AG10803 (cell line): ENCODE data around the gene AP2M1.
A peak's percentile ranks its signal among the peaks of the same experiment; 100 is the strongest.

Source experiments
- DNase-seq: peaks from one replicate; pipeline ENCODE4 v3.0.0; 2010; ENCODE audit warnings: low read depth
- H3K4me3 ChIP-seq: 2 replicates; pipeline ENCODE4 v1.5.1; 2011; ENCODE audit warnings: mild to moderate bottlenecking, low read length, control low read depth
- TF ChIP-seq, protein P1 (sequence below): conservative IDR thresholded peaks from 2 replicates; pipeline ENCODE4 v1.5.1; 2011; ENCODE audit warnings: mild to moderate bottlenecking, low read length, control low read depth, inconsistent platforms

The AP2M1 gene

DNA sequence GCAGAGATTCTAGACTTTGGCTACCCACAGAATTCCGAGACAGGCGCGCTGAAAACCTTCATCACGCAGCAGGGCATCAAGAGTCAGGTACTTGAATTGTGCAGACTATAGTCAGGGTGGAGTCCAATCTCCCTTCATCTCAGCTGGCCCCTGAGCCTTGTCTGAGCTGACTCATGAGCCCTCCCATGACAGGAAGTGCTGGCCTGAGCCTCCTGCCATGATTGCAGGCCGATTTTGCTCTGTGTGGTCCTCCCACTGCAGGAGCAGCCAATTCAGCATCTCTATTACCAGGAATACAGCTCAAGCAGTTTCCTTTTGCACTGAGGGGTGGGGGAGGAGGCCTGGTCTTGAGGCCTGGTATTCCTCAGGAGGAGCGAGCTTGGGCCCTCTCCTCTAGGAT, 5.5 kb downstream of the AP2M1 start:
- peak; percentile 22 for DNase-seq
- no peak overlapping the region for H3K4me3 ChIP-seq
- TF ChIP-seq, protein P1, sequence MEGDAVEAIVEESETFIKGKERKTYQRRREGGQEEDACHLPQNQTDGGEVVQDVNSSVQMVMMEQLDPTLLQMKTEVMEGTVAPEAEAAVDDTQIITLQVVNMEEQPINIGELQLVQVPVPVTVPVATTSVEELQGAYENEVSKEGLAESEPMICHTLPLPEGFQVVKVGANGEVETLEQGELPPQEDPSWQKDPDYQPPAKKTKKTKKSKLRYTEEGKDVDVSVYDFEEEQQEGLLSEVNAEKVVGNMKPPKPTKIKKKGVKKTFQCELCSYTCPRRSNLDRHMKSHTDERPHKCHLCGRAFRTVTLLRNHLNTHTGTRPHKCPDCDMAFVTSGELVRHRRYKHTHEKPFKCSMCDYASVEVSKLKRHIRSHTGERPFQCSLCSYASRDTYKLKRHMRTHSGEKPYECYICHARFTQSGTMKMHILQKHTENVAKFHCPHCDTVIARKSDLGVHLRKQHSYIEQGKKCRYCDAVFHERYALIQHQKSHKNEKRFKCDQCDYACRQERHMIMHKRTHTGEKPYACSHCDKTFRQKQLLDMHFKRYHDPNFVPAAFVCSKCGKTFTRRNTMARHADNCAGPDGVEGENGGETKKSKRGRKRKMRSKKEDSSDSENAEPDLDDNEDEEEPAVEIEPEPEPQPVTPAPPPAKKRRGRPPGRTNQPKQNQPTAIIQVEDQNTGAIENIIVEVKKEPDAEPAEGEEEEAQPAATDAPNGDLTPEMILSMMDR: no peak

DNA sequence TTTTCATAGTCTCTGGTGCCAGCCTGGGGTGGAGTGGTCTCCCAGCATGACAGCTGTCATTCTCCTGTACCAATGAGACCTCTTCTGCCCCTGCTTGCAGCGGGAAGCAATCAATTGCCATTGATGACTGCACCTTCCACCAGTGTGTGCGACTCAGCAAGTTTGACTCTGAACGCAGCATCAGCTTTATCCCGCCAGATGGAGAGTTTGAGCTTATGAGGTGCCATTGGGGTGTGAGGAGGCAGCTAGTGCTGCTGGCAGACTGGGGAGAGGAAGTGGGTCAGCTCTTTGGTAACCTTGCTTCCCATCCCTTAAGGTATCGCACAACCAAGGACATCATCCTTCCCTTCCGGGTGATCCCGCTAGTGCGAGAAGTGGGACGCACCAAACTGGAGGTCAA, 6.9 kb downstream of the AP2M1 start:
- TF ChIP-seq, protein P1: no peak
- H3K4me3 ChIP-seq: no peak overlapping the region
- no peak for DNase-seq

DNA sequence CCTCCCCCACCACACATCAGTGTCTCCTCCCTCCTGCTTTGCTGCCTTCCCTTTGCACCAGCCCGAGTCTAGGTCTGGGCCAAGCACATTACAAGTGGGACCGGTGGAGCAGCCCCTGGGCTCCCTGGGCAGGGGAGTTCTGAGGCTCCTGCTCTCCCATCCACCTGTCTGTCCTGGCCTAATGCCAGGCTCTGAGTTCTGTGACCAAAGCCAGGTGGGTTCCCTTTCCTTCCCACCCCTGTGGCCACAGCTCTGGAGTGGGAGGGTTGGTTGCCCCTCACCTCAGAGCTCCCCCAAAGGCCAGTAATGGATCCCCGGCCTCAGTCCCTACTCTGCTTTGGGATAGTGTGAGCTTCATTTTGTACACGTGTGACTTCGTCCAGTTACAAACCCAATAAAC, 9.0 kb downstream of the AP2M1 start:
- no peak for DNase-seq
- no peak overlapping the region for H3K4me3 ChIP-seq
- TF ChIP-seq, protein P1: no peak

DNA sequence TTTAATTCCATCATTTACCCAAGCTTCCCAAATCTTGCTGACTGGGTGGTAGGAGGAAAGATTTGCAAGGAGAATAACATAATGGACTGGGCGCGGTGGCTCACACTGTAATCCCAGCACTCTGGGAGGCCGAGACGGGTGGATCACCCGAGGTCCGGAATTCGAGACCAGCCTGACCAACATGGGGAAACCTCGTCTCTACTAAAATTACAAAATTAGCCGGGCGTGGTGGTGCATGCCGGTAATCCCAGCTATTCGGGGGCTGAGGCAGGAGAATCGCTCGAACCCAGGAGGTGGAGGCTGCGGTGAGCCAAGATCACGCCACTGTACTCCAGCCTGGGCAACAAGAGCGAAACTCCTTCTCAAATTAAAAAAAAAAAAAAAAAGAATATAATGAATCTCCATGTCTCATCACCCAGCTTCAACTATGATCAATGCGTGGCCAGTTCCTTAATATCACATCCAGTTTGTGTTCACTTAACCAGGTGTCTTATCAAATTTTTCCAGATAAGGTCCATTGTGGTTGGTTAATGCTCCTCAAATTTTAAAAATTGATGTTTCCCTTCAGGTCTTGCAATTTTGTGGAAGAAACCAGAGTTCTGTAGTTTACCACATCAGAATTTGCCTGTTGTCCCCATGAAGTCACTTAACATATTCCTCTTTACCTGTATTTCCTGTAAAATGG, 10.0 kb downstream of the AP2M1 start:
- TF ChIP-seq, protein P1: no peak
- no peak for DNase-seq
- H3K4me3 ChIP-seq: no peak overlapping the region

DNA sequence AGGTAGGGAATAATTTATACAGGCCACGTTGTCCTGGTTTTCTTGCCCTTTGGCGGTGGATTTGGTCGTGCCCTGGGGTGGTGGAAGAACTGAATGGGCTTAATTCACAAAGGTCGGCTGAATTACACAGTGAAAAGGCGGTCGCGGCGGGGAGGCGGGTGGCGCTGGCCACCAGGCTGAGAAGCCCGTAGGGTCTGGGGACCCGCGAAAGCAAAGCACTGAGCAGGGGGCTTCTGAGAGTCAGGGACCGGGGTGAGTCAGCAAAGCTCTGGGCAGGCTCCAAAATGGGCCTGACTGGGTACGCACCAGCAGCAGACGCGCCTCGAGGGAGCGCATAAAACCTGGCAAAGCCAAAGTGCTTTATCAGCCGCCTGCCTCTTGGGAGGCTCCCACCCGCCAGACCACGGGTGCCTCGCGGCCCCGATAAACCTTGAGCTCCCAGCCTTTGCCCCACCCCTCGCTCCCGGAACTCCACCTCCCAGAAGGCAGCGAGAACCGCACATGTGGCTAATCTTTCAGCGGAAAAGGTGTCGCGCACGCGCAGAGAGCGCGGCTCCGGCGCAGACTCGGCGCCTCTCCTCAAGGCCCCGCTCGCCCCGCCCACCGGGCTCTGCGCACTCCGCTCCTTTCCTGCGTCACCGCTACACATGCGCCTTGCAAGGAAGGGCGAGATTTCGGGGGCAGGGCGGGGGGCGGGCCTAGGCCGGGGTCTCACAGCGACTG, 11.0 kb downstream of the AP2M1 start:
- DNase-seq: peak; percentile 98
- peak overlapping the region; percentile 99 for H3K4me3 ChIP-seq
- TF ChIP-seq, protein P1: no peak

DNA sequence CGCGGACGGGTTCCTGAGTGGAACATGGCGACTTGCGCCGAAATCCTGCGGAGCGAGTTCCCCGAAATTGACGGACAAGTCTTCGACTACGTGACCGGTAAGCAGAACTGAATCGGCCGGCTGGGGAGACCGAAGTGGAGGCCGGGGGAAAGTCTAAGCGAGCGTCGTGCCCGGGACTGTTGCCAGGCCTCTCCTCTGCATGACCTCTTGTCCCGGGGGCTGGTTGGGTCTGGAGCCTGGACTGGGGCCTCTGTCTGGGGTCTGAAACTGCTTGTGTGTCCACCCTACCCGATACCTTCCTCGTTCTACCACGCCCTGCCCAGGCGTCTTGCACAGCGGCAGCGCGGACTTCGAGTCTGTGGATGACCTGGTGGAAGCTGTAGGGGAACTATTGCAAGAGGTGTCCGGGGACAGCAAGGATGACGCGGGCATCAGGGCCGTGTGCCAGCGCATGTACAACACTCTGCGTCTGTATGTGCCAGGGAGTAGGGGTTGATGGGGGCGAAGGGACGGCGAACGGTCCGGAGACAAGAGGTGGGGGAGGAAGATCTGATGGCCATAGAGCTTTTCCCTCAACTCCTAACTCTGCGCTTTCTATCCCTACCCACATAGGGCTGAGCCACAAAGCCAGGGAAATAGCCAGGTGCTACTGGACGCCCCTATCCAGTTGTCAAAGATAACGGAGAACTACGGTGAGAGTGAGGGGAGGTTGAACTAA, 11.7 kb downstream of the AP2M1 start, which contains the start of gene ABCF3:
Gene ABCF3 (plus strand): TSS at position 16 of the 718 bp plus-strand sequence. CDS start 9 bp downstream, at position 25.
- DNase-seq: peak; percentile 58
- peak within 1 kb of the TSS; percentile 99 for H3K4me3 ChIP-seq
- TF ChIP-seq, protein P1: no peak
